ENCODE measurements around the gene ARRDC4. TPM values are rescaled to one million over a fixed set of nuclear protein-coding genes. Genes with fewer than 3 reads are reported as not detected.

The ARRDC4 gene
- total RNA-seq, 1 experiment from 2014 or later = 9.0 TPM

GRCh38 chr15:97929456-97930229 is 30.9 kb upstream of the ARRDC4 start (continued):
- no peak for TF ChIP-seq FOXP4 (CRISPR knock-in tag; IDR thresholded peaks at IDR 0.05)
- no peak for TF ChIP-seq PRDM15 (CRISPR knock-in tag; IDR thresholded peaks at IDR 0.05)

GRCh38 chr15:97930230-97930629 is 30.3 kb upstream of the ARRDC4 start:
- Mint-ChIP-seq H3K4me1 (no peaks in the 10 kb centered on the region), H3K9me3 (peaks cover 58% of the 10 kb centered on the region), H3K27me3 (ENCODE audit: low read depth) (no peaks in the 10 kb centered on the region; the same call in 1 of the 2 replicates), H3K4me3 (no peak overlapping the region), H3K36me3 (peaks cover 22% of the 10 kb centered on the region), H3K27ac (no peak overlapping the region)
- ATAC-seq = no peak
- TF ChIP-seq ZNF281 (CRISPR knock-in tag; IDR thresholded peaks at IDR 0.05) (no peak), CREB1 (CRISPR knock-in tag; IDR thresholded peaks at IDR 0.05) (no peak), SMAD4 (CRISPR knock-in tag; IDR thresholded peaks at IDR 0.05) (no peak), MLX (CRISPR knock-in tag; IDR thresholded peaks at IDR 0.05) (no peak)
- ChIA-PET POLR2A (no interaction called here), CTCF (no interaction called here)
- no peak for DNase-seq (ENCODE audit: low spot score)

- H3K27ac Mint-ChIP-seq = no peak overlapping the region
- ATAC-seq = no peak
- peaks cover 22% of the 10 kb centered on the region for H3K36me3 Mint-ChIP-seq
- ChIA-PET POLR2A (no interaction called here), CTCF (interaction anchor here (0.7 kb wide), 1 partner anchor 29 kb away, joined by 4 read pairs; the partner anchor contains the start of gene ARRDC4)
- no peak overlapping the region for H3K4me3 Mint-ChIP-seq
- peaks cover 3% of the 10 kb centered on the region for H3K27me3 Mint-ChIP-seq (ENCODE audit: low read depth)
- no peak for TF ChIP-seq NR2C2 (CRISPR knock-in tag; IDR thresholded peaks at IDR 0.05)
- no peak for TF ChIP-seq ZNF512 (CRISPR knock-in tag; IDR thresholded peaks at IDR 0.05; ENCODE audit: borderline replicate concordance)
- TF ChIP-seq SOX15 (CRISPR knock-in tag; IDR thresholded peaks at IDR 0.05) = no peak
- H3K9me3 Mint-ChIP-seq = peaks cover 59% of the 10 kb centered on the region
- DNase-seq (ENCODE audit: low spot score) = no peak
- no peaks in the 10 kb centered on the region for H3K4me1 Mint-ChIP-seq
These were observed 29.2 kb upstream of the ARRDC4 start for GRCh38 chr15:97931314-97931713.
